ENCODE results near the gene SEMA3D. TPM values are rescaled to one million over a fixed set of nuclear protein-coding genes. Genes with fewer than 3 reads are reported as not detected.

SEMA3D gene
- total RNA-seq, 3 donors from 2014 or later (not counting 1 experiment from before 2014, with no cell fraction given), result not detected

DNA sequence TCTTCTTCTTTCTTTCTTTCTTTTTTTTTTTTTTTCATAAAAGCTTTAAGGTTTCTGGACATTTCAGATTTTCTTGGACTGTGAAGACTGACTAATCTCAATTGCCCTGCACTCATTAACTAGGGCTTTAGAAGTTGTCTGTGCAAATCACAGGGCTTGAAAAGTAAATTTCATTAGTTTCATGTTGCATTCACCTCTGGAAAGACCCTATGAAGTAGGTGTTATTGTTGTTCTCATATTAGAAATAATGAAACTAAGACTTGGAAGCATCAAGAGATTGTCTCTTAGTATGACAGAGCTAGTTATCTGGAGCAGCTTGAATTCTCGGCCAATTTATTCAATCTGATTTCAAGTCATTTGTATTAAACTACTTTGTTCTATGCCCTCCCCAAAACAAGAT lies 28.2 kb upstream of the SEMA3D start:
- intact Hi-C loops (cut with micrococcal nuclease), result no loop called here

GRCh38 chr7:85213500-85213899 lies 26.6 kb upstream of the SEMA3D start:
- TF ChIP-seq CTCF (IDR thresholded peaks at IDR 0.05), result no peak
- no peaks in the 10 kb centered on the region for H3K4me1 Mint-ChIP-seq
- no CpG with 5 or more reads among the region's 1 CpG for WGBS (ENCODE audit: insufficient coverage)
- H3K27me3 Mint-ChIP-seq (ENCODE audit: low read depth in 2 of 2), result no peaks in the 10 kb centered on the region
- peaks cover 3 to 9% of the 10 kb centered on the region in 2 donors for H3K9me3 Mint-ChIP-seq
- no peak overlapping the region for H3K27ac ChIP-seq (ENCODE audit: low read length)
- intact Hi-C loops (cut with micrococcal nuclease), result no loop called here
- no peaks in the 10 kb centered on the region for H3K27me3 ChIP-seq (ENCODE audit: control insufficient read depth, insufficient read depth, low read length)
- H3K9me3 ChIP-seq (ENCODE audit: control insufficient read depth, insufficient read depth, low read length), result no peaks in the 10 kb centered on the region
- H3K27ac Mint-ChIP-seq, result no peak overlapping the region
- H3K4me1 ChIP-seq (ENCODE audit: control insufficient read depth, insufficient read depth, low read length), result no peaks in the 10 kb centered on the region
- H3K36me3 ChIP-seq (ENCODE audit: control insufficient read depth, insufficient read depth, low read length), result no peaks in the 10 kb centered on the region
- no peak overlapping the region for H3K4me3 ChIP-seq (ENCODE audit: low read length)
- ATAC-seq (no peak), DNase-seq (no peak)
- no peak overlapping the region for H3K4me3 Mint-ChIP-seq
- no peaks in the 10 kb centered on the region for H3K36me3 Mint-ChIP-seq

More for the DNA sequence above, 28.2 kb upstream of the SEMA3D start:
- Histone ChIP-seq H3K9me3 (ENCODE audit: control insufficient read depth, insufficient read depth, low read length) (no peaks in the 10 kb centered on the region), H3K36me3 (ENCODE audit: control insufficient read depth, insufficient read depth, low read length) (no peaks in the 10 kb centered on the region), H3K4me3 (ENCODE audit: low read length) (no peak overlapping the region), H3K4me1 (ENCODE audit: control insufficient read depth, insufficient read depth, low read length) (no peaks in the 10 kb centered on the region), H3K27ac (ENCODE audit: low read length) (no peak overlapping the region), H3K27me3 (ENCODE audit: control insufficient read depth, insufficient read depth, low read length) (no peaks in the 10 kb centered on the region)
- WGBS (ENCODE audit: insufficient coverage), result 40% methylated on average over 1 of the region's 1 CpG
- H3K4me1 Mint-ChIP-seq, result no peaks in the 10 kb centered on the region
- no peak for DNase-seq
- H3K27ac Mint-ChIP-seq, result no peak overlapping the region
- no peak for TF ChIP-seq CTCF (IDR thresholded peaks at IDR 0.05)
- no peak overlapping the region for H3K4me3 Mint-ChIP-seq
- no peak for ATAC-seq
- no peaks in the 10 kb centered on the region for H3K27me3 Mint-ChIP-seq (ENCODE audit: low read depth in 2 of 2)
- no peaks in the 10 kb centered on the region for H3K36me3 Mint-ChIP-seq
- H3K9me3 Mint-ChIP-seq, result peaks cover 2 to 7% of the 10 kb centered on the region in 2 donors

GRCh38 chr7:85205754-85206153 lies 18.9 kb upstream of the SEMA3D start:
- no peaks in the 10 kb centered on the region for H3K27me3 Mint-ChIP-seq (ENCODE audit: low read depth in 2 of 2)
- no peaks in the 10 kb centered on the region for H3K36me3 ChIP-seq (ENCODE audit: control insufficient read depth, insufficient read depth, low read length)
- no peak overlapping the region for H3K27ac ChIP-seq (ENCODE audit: low read length)
- no peak for TF ChIP-seq CTCF (IDR thresholded peaks at IDR 0.05)
- ATAC-seq (no peak), DNase-seq (no peak)
- H3K4me1 ChIP-seq (ENCODE audit: control insufficient read depth, insufficient read depth, low read length), result no peaks in the 10 kb centered on the region
- no peaks in the 10 kb centered on the region for H3K27me3 ChIP-seq (ENCODE audit: control insufficient read depth, insufficient read depth, low read length)
- H3K4me3 ChIP-seq (ENCODE audit: low read length), result no peak overlapping the region
- H3K4me3 Mint-ChIP-seq, result no peak overlapping the region
- no peaks in the 10 kb centered on the region for H3K36me3 Mint-ChIP-seq
- peaks cover 3% of the 10 kb centered on the region for H3K9me3 ChIP-seq (ENCODE audit: control insufficient read depth, insufficient read depth, low read length)
- H3K27ac Mint-ChIP-seq, result no peak overlapping the region
- peaks cover 18 to 29% of the 10 kb centered on the region in 2 donors for H3K9me3 Mint-ChIP-seq
- intact Hi-C loops (cut with micrococcal nuclease), result no loop called here
- 62% methylated on average over 2 of the region's 2 CpGs for WGBS (ENCODE audit: insufficient coverage)
- no peaks in the 10 kb centered on the region for H3K4me1 Mint-ChIP-seq

DNA sequence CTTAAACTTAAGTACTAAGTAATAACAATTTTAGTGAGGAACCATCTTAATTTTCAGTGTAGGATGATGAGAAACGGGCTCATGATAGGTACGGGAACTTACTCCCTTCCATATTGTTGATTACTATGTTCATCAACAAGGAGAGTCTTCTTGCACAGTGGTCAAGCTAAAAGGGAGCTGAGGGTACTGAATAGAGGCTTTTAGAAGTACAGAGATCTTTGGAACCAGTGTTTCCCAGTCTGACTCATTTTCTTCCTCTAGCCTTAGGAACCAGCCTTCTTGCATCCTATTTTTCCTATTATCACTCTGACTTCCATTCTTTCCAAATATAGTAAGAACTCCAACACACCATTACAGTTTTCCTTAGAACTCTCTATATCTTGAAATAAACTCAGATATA lies 17.6 kb upstream of the SEMA3D start:
- DNase-seq, result no peak
- intact Hi-C loops (cut with micrococcal nuclease), result no loop called here
- Mint-ChIP-seq H3K27me3 (ENCODE audit: low read depth in 2 of 2) (no peaks in the 10 kb centered on the region), H3K27ac (no peak overlapping the region), H3K9me3 (peaks cover 17 to 35% of the 10 kb centered on the region in 2 donors), H3K36me3 (no peaks in the 10 kb centered on the region), H3K4me3 (no peak overlapping the region), H3K4me1 (no peaks in the 10 kb centered on the region)
- peaks cover 3% of the 10 kb centered on the region for H3K9me3 ChIP-seq (ENCODE audit: control insufficient read depth, insufficient read depth, low read length)
- H3K27me3 ChIP-seq (ENCODE audit: control insufficient read depth, insufficient read depth, low read length), result no peaks in the 10 kb centered on the region
- no peak for ATAC-seq
- H3K4me1 ChIP-seq (ENCODE audit: control insufficient read depth, insufficient read depth, low read length), result no peaks in the 10 kb centered on the region
- no CpG with 5 or more reads among the region's 2 CpGs for WGBS (ENCODE audit: insufficient coverage)
- no peaks in the 10 kb centered on the region for H3K36me3 ChIP-seq (ENCODE audit: control insufficient read depth, insufficient read depth, low read length)
- TF ChIP-seq CTCF (IDR thresholded peaks at IDR 0.05), result no peak
- no peak overlapping the region for H3K4me3 ChIP-seq (ENCODE audit: low read length)
- no peak overlapping the region for H3K27ac ChIP-seq (ENCODE audit: low read length)

Data from natural killer cell (primary cell).